A172 (cell line): ENCODE results near the gene ATP10B. TPM values are rescaled to one million over a fixed set of nuclear protein-coding genes. Genes with fewer than 3 reads are reported as not detected.

Experiments
- DNase-seq: peaks from one replicate; pipeline ENCODE4 v3.0.0-alpha.2; 2015; ENCODE audit warnings: low spot score
- total RNA-seq: library from RNA; depleted of rRNA; stranded (reverse); fragments of >200 nt; shearing (Covaris generic); gene quantifications from 2 replicates; pipeline ENCODE4 v1.2.3, GENCODE V29; 2014

ATP10B gene
- total RNA-seq, 1 experiment from 2014 or later = not detected

DNA sequence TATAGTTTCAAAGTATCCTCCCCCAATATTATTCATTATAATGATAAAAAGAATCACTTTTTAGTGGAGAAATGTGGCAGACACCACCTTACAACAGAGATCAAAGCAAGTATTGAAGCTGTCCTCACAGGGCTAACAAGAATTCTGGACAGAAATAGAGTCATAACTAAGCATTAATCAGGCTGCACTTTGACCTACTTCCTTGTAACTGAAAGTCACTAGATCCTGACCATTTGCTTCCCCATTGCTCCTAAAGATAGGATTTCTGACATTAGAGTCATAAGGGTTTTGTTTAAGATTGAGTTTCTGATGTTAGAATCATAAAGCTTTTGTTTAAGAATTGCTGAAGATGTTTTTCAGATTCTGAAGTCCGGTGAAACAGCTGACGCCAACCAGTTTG lies 159.7 kb downstream of the ATP10B start:
- no peak for DNase-seq

- DNase-seq = no peak
These were observed 166.3 kb downstream of the ATP10B start for GRCh38 chr5:160685695-160686094.

DNA sequence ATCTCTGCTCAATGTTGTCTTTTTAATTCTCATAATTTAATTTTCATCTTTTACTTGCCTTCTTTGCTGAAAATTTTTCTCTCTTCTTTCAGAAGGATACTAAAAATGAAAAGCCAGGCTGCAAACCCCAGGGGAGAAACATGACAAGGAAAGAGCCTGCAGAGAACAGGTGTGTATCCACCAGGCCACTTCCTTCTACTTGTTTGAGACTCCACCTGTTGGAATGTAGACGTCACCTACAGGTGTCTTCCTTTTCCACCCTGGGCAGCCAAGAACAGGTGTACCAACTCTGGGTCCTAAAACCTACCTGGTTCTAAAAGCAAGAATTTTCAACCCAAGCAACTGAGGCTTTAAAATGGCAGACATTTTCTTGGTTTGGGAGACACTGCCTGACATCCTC lies 166.8 kb downstream of the ATP10B start:
- no peak for DNase-seq

DNA sequence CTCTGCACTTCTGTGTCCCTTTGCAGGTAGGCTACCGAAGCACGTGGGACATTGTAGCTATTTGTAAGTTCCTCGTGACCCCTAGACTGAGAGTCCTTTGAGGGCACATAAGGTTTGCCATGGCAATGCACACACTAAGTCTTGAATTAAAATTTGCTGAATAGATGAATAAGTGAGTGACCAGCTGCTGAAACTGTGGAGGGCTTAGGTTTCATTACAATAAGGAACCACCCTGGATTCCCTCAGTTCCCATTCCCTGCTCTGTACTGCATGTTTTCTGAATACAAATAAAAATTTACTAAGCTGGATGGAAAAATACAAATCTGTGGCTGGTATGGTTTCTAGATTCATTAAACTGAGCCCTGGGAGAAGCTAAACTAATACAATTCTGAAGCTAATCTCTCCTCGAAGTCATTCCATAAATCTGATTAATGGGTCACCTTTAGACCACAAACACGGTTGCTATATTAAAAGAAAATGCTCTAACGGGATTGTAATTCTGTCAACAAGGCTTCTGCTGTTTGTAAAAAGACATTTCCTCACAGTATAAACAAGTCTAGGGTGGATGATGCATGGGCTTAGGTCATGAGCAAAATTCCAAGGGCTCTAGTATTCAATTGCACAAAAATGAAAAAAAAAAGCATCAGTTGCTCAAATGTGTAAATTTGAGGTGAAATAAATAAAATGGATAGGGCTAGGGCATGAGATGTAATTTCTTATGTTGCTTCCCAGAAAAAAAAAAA lies 172.3 kb downstream of the ATP10B start:
- no peak for DNase-seq

DNA sequence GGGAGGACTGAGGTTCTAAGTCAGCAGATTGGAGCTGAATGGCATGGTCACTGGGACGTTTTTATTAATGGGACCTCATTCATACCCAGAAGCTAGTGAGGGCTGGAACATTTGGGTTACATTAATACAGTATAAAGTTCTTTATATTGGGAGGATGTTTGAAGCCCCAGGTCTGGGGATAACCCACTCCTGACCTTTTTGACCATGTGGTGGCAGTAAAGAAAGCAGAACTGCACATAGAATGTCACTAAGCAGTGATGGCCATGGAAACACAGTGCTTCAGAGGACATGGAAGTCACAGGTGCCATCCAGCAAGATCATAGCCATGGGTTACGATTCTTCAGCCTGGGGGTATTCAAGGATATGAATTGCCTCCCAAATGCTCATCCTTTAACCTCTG lies 176.0 kb downstream of the ATP10B start:
- DNase-seq = no peak

DNA sequence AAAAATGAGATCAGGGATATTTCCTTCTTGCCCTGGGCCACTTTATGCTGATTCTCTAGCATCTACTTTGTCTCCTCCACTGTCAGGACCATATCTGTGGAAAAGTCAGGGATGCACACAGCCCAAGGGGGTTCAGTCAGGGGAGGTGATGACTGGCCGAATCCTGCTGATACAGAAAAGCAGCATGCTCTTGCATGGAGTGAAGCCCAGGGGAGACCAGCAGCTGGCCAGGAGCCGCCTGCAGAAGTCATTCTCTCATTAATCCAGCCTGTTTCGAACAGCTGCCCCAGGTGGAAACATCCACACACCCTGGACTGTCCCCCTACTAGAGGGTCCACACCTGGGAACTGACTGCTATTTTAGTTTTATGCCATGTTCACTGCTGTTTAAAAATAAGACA lies 177.1 kb downstream of the ATP10B start:
- no peak for DNase-seq

- DNase-seq = no peak
These were observed 179.5 kb downstream of the ATP10B start for GRCh38 chr5:160672521-160672920.

DNA sequence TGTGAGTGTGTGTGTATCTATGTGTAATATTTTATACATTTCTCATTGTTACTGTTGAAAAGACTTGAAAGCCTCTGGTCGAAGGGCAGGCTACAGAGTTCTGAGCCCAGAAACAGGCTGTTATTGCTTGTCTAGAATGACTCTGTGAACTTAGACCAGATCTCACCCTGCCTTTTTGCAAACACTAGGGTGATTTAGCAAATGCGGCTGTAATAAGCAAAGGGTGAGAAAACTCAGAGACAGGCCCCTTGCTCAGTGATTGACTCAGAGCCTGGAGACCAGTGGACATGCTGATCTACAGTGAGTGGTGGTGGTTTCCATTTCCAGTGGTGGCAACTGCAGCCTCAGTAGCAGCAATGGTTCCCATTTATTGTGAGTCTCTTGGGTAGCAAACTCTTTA lies 183.7 kb downstream of the ATP10B start:
- no peak for DNase-seq

- DNase-seq = no peak
These were observed 184.9 kb downstream of the ATP10B start for GRCh38 chr5:160667160-160667559.

GRCh38 chr5:160665460-160665859 lies 186.6 kb downstream of the ATP10B start:
- DNase-seq = no peak

GRCh38 chr5:160660132-160660531 lies 191.9 kb downstream of the ATP10B start:
- DNase-seq = no peak

- DNase-seq = no peak
These were observed 194.2 kb downstream of the ATP10B start for GRCh38 chr5:160657622-160658458.

GRCh38 chr5:160657068-160657507 lies 194.9 kb downstream of the ATP10B start:
- no peak for DNase-seq

- no peak for DNase-seq
These were observed 196.3 kb downstream of the ATP10B start for GRCh38 chr5:160655717-160656116.

- no peak for DNase-seq
These were observed 200.0 kb downstream of the ATP10B start for GRCh38 chr5:160651692-160652645.

DNA sequence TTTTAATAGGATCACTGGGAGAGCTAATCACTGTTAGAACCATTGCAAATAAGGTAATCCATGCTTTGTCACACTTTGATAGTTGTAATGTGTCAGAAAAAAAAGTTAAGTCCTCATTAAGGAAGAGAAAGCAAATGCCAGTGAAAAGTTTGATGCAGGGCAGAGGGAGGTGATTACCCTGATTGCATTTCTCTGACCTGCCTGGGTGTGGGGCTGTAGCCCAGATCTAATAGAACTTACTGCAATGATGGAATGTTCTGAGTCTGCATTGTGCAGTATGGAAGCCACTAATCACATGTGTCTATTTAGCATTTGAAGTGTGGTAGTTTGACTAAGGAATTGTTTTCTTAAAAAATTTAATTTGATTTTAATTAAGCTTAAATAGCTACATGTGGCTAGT lies 202.7 kb downstream of the ATP10B start:
- no peak for DNase-seq

- DNase-seq = no peak
These were observed 206.0 kb downstream of the ATP10B start for GRCh38 chr5:160646033-160646432.

DNA sequence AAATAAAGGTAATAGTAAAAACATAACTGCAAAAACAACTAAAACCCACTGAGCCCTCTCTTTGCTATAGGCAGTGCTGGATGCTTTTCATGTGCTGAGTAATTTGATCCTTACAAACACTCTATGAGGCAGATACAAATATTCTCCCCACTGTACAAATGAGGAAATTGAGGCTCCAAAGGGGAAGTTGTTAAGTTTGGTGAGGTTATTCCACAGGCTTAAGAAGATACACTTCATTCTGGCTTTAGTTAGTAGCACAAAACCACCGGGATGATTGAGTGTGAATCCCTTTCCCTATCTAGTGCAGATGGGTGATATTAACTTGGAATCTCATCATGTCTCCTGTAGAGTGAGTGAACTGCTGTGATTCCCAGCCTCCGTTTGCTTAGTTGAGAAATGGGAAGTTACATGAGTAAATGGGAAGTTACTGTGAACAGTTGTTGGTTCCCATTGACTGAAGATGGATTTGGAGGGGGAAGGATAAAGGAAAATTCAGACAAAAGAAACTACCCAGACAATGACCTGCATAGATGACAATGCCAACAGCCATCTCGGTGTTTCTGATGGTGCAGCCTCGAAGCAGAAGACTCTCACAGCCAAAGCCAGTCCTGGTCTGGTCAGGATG lies 208.3 kb downstream of the ATP10B start:
- no peak for DNase-seq

GRCh38 chr5:160641405-160641804 lies 210.6 kb downstream of the ATP10B start:
- DNase-seq = no peak

- no peak for DNase-seq
These were observed 211.6 kb downstream of the ATP10B start for GRCh38 chr5:160640406-160640805.

DNA sequence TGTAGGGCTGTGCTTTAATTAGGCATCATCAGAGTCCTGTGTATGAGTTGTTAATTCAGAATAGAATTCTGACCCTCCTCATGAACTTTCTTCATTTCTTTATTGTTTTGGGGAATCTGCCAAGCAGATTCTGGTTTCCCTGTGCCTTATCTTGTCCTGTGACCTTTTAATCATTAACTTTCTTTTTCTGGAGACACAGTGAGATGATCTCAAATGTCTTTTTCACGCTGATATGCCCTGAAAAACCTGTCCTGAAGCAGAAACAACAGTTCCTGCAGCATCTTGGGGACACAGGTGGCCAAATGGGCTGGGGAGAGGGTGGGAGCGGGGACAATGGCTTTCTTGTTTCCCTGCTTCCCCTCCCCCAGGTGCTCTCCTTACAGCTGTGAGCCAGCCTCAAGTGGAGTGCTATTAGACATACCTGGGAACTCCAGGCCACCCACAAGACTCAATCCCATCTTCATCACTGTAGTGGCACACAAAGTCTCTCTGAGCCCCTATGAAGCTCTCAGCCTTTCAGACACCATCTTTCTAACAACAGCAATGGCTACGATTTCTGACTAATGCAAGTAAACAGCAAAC lies 213.8 kb downstream of the ATP10B start:
- DNase-seq = no peak
